Ascending aorta (tissue), 2 donors: ENCODE measurements around the gene LMNA. TPM values are rescaled to one million over a fixed set of nuclear protein-coding genes. Genes with fewer than 3 reads are reported as not detected.
"Not testable (repeated sequence)": the region's sequence is repeated elsewhere in the genome, so short reads cannot be mapped to it uniquely, and the experiment has no call there.

ENCODE experiments used
- DNase-seq, 2 donors: peaks; one replicate each; pipeline ENCODE4 v3.0.0-alpha.2; 2019; ENCODE audit warnings: low spot score in 2 of 2
- H3K27ac ChIP-seq, 2 donors: fragments of 200-600 bp; sonication (generic); one replicate each; pipeline ENCODE4 v1.5.1; 2016 to 2017; ENCODE audit warnings: mild to moderate bottlenecking in 1 of 2
- H3K27me3 ChIP-seq: fragments of 200-600 bp; sonication (generic); one replicate; pipeline ENCODE4 v1.5.1; 2017
- H3K36me3 ChIP-seq, 2 donors: fragments of 200-600 bp; sonication (generic); one replicate each; pipeline ENCODE4 v1.5.1; 2016
- H3K4me1 ChIP-seq, 2 donors: fragments of 200-600 bp; sonication (generic); one replicate each; pipeline ENCODE4 v1.5.1; 2016 to 2017; ENCODE audit warnings: mild to moderate bottlenecking in 1 of 2
- H3K4me3 ChIP-seq, 2 donors: fragments of 200-600 bp; sonication (generic); one replicate each; pipeline ENCODE4 v1.5.1; 2016 to 2017; ENCODE audit warnings: mild to moderate bottlenecking in 1 of 2
- H3K9me3 ChIP-seq, 2 donors: fragments of 200-600 bp; sonication (generic); one replicate each; pipeline ENCODE4 v1.5.1; 2016
- intact Hi-C: fragments of 100-400 bp; cut with DNase I; formaldehyde crosslinking; loops from one replicate; pipeline ENCODE4 v1.15.1; 2023
- total RNA-seq: library from RNA; depleted of rRNA; stranded (reverse); fragments of >200 nt; gene quantifications from one replicate; pipeline ENCODE4 v1.1.0, GENCODE V29; 2016
- TF ChIP-seq, protein P1 (sequence below), 3 experiments: fragments of 200-600 bp in 2 of 3; fragments of 450-650 bp in 1 of 3; sonication (generic) in 2 of 3; IDR thresholded peaks; one replicate each; pipeline ENCODE4 v1.5.1; 2016 to 2019; ENCODE audit warnings: antibody characterized with exemption in 3 of 3, mild to moderate bottlenecking in 1 of 3, moderate library complexity in 1 of 3

LMNA gene
- total RNA-seq, 1 donor from 2014 or later, result 783 TPM

DNA sequence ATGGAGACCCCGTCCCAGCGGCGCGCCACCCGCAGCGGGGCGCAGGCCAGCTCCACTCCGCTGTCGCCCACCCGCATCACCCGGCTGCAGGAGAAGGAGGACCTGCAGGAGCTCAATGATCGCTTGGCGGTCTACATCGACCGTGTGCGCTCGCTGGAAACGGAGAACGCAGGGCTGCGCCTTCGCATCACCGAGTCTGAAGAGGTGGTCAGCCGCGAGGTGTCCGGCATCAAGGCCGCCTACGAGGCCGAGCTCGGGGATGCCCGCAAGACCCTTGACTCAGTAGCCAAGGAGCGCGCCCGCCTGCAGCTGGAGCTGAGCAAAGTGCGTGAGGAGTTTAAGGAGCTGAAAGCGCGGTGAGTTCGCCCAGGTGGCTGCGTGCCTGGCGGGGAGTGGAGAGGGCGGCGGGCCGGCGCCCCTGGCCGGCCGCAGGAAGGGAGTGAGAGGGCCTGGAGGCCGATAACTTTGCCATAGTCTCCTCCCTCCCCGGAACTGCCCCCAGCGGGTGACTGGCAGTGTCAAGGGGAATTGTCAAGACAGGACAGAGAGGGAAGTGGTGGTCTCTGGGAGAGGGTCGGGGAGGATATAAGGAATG lies 505 bp downstream of the LMNA start:
- TF ChIP-seq, protein P1, sequence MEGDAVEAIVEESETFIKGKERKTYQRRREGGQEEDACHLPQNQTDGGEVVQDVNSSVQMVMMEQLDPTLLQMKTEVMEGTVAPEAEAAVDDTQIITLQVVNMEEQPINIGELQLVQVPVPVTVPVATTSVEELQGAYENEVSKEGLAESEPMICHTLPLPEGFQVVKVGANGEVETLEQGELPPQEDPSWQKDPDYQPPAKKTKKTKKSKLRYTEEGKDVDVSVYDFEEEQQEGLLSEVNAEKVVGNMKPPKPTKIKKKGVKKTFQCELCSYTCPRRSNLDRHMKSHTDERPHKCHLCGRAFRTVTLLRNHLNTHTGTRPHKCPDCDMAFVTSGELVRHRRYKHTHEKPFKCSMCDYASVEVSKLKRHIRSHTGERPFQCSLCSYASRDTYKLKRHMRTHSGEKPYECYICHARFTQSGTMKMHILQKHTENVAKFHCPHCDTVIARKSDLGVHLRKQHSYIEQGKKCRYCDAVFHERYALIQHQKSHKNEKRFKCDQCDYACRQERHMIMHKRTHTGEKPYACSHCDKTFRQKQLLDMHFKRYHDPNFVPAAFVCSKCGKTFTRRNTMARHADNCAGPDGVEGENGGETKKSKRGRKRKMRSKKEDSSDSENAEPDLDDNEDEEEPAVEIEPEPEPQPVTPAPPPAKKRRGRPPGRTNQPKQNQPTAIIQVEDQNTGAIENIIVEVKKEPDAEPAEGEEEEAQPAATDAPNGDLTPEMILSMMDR (IDR thresholded peaks at IDR 0.05), result no peak
- Histone ChIP-seq H3K9me3 (no peaks in the 10 kb centered on the region), H3K27me3 (no peaks in the 10 kb centered on the region), H3K4me3 (peak overlapping the region; percentile 93 to 100), H3K36me3 (peaks cover 0 to 9% of the 10 kb centered on the region in 2 donors), H3K4me1 (peaks cover 13 to 28% of the 10 kb centered on the region in 2 donors), H3K27ac (peak overlapping the region; percentile 97)
- intact Hi-C loops, result loop anchor here (1.0 to 2.0 kb wide), 4 partner anchors 8 to 18 kb away; no protein-coding TSS in a partner anchor
- no peak for DNase-seq

DNA sequence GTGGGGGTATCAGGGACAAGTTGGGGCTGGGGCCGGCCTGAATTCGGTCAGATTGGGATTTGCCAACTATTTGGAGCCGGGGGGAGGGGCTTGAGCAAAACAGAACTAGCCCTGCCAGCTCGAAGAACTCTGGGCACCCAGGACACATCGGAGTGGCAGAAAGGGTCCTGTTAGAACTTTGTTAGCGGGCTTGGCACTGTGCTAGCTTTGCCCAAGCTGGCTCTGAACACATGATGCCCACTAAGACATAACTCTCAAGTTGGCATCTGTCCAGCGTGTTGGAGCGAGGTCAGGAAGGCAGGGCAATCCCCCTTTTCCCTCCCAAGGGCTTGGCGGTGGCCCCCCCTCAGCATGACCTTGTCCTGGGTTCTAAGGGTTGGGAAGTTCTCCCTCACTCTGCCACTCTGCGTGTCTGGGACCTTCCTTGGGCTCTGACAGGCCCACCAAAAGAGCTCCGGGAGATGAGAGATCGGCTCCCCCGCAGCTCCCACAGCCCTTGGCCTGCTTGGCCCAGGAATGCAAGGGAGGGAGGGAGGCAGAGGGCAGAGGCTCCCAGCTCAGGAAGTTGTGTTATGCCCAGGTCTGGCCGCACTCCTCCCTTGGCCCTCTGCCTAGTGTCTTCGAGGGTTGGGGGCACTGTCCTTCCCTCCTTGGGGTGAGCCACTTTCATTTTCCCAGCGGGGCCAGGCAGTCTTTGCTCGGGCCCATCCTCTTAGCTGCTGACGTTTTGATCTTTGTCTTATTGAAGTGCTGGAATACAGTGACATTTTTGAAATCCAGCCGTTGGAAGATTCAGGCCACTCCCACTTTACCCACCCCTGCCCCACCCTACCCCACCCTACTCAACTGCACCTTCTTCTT lies 1.2 kb downstream of the LMNA start:
- peak in 1 of 2 donors; percentile 81 for DNase-seq
- peaks cover 0 to 14% of the 10 kb centered on the region in 2 donors for H3K36me3 ChIP-seq
- no peaks in the 10 kb centered on the region for H3K9me3 ChIP-seq
- TF ChIP-seq, protein P1 (IDR thresholded peaks at IDR 0.05), result no peak
- H3K4me1 ChIP-seq, result peaks cover 20 to 36% of the 10 kb centered on the region in 2 donors
- peak overlapping the region; percentile 97 for H3K27ac ChIP-seq
- no peaks in the 10 kb centered on the region for H3K27me3 ChIP-seq
- intact Hi-C loops, result loop anchor here (1.0 to 2.0 kb wide), 2 partner anchors 13 to 18 kb away; no protein-coding TSS in a partner anchor
- peak overlapping the region; percentile 93 to 100 for H3K4me3 ChIP-seq

DNA sequence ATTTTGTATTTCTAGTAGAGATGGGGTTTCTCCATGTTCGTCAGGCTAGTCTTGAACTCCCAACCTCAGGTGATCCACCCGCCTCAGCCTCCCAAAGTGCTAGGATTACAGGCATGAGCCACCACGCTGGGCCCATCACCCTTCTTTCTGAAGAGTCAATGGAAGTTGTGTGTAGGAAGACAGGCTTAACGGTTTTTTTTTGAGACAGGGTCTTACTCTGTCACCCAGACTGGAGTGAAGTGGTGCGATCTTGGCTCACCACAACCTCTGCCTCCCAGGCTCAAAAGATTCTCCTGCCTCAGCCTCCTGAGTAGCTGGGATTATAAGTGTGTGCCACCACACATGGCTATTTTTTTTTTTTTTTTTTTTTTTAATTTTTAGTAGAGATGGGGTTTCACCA lies 2.2 kb downstream of the LMNA start:
- H3K36me3 ChIP-seq, result peaks cover 0 to 14% of the 10 kb centered on the region in 2 donors
- DNase-seq, H3K27me3 ChIP-seq, H3K9me3 ChIP-seq, intact Hi-C loops: not testable (repeated sequence)
- peak overlapping the region; percentile 97 for H3K27ac ChIP-seq
- H3K4me3 ChIP-seq, result peak overlapping the region; percentile 93 to 100
- H3K4me1 ChIP-seq, result peaks cover 20 to 46% of the 10 kb centered on the region in 2 donors

DNA sequence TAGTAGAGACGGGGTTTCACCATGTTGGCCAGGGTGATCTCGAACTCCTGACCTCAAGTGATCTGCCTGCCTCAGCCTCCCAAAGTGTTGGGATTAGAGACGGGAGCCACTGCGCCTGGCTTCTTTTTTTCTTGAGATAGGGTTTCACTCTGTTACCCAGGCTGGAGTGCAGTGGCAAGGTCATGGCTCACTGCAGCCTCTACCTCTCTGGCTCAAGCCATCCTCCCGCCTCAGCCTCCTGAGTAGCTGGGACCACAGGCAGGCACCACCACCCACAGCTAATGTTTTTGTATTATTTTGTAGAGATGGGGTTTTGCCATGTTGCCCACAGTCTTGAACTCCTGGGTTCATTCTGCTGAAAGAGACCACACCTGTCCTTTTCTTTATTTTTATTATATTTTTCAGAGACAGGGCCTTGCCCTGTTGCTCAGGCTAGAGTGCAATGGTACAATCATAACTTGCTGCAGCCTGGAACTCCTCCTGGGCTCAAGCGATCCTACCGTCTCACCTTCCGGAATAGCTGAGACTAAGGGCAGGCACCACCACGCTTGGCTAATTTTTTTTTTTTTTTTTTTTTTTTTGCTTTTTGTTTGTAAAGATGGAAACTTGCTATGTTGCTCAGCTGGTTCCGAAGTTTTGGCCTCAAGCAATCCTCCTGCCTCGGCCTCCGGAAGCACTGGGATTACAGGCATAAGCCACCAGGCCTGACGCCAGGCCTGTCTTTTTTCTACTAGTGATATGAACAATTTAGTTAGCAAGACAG lies 3.1 kb downstream of the LMNA start:
- TF ChIP-seq, protein P1 (IDR thresholded peaks at IDR 0.05), result no peak
- no peaks in the 10 kb centered on the region for H3K27me3 ChIP-seq
- peak overlapping the region; percentile 97 for H3K27ac ChIP-seq
- H3K9me3 ChIP-seq, result no peaks in the 10 kb centered on the region
- peaks cover 20 to 49% of the 10 kb centered on the region in 2 donors for H3K4me1 ChIP-seq
- DNase-seq, result no peak
- H3K4me3 ChIP-seq, result peak overlapping the region; percentile 93 to 100
- intact Hi-C loops, result no loop called here
- peaks cover 0 to 14% of the 10 kb centered on the region in 2 donors for H3K36me3 ChIP-seq

DNA sequence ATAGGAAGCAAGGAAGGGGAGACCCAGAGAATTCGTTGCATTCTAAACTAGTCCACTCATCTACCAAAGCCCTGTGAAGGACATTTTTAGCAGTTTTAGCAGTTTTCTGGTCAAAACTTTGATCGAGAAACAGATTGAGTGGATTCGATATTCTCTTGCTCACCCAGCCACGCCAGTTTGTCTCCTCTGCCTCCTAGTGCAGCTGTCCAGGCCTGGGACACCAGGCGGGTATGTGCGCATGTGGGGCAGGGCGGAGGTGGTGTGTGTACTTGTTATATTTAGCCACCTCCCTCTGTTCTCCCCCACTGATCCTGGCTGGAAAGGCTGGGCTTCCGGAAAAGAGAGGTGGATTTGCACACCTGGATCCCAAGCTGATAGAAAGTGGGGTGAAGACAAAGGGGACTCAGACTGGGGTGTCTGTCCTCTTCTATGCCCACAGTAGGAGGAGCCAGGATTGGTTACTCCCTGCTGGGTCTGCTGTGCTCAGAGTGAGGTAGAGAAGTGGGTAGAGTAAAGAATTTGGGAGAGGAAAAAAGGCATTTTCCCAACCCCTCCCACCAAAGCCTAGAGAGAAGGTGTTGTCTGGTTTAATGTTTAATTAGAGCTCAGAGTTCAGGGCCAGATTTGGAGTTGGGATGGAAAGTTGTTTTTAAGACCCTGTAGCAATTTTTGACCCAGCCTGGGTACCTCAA lies 3.8 kb downstream of the LMNA start:
- peaks cover 23 to 52% of the 10 kb centered on the region in 2 donors for H3K4me1 ChIP-seq
- peak overlapping the region; percentile 93 to 100 for H3K4me3 ChIP-seq
- peaks cover 0 to 14% of the 10 kb centered on the region in 2 donors for H3K36me3 ChIP-seq
- TF ChIP-seq, protein P1 (IDR thresholded peaks at IDR 0.05), result no peak
- intact Hi-C loops, result no loop called here
- no peaks in the 10 kb centered on the region for H3K27me3 ChIP-seq
- peak overlapping the region; percentile 97 for H3K27ac ChIP-seq
- peak in 1 of 2 donors; percentile 79 for DNase-seq
- no peaks in the 10 kb centered on the region for H3K9me3 ChIP-seq
